ENCODE data around the gene ATP8B1. TPM values are rescaled to one million over a fixed set of nuclear protein-coding genes. Genes with fewer than 3 reads are reported as not detected.

Gene ATP8B1
- total RNA-seq, 1 donor from 2014 or later, result 13.1 TPM

- no peak for TF ChIP-seq CTCF (IDR thresholded peaks at IDR 0.05; ENCODE audit: insufficient read depth, low read length, poor library complexity, severe bottlenecking)
Observed at GRCh38 chr18:57793302-57793986, 9.7 kb downstream of the ATP8B1 start.

GRCh38 chr18:57792631-57793301 is 10.3 kb downstream of the ATP8B1 start:
- H3K4me3 ChIP-seq (ENCODE audit: low read depth, low read length), result no peak overlapping the region
- H3K36me3 ChIP-seq (ENCODE audit: control insufficient read depth, insufficient read depth, low read length), result no peaks in the 10 kb centered on the region
- H3K27me3 ChIP-seq (ENCODE audit: control insufficient read depth, insufficient read depth, low read length), result no peaks in the 10 kb centered on the region
- DNase-seq (ENCODE audit: low read depth), result no peak
- no peak for TF ChIP-seq CTCF (IDR thresholded peaks at IDR 0.05; ENCODE audit: insufficient read depth, low read length, poor library complexity, severe bottlenecking)

More at GRCh38 chr18:57793302-57793986, 9.7 kb downstream of the ATP8B1 start:
- Histone ChIP-seq H3K27me3 (ENCODE audit: control insufficient read depth, insufficient read depth, low read length) (no peaks in the 10 kb centered on the region), H3K4me3 (ENCODE audit: low read depth, low read length) (no peak overlapping the region), H3K36me3 (ENCODE audit: control insufficient read depth, insufficient read depth, low read length) (no peaks in the 10 kb centered on the region)
- no peak for DNase-seq (ENCODE audit: low read depth)

- no peak overlapping the region for H3K4me3 ChIP-seq (ENCODE audit: low read depth, low read length)
- no peak for DNase-seq (ENCODE audit: low read depth)
- no peak for TF ChIP-seq CTCF (IDR thresholded peaks at IDR 0.05; ENCODE audit: insufficient read depth, low read length, poor library complexity, severe bottlenecking)
- H3K27me3 ChIP-seq (ENCODE audit: control insufficient read depth, insufficient read depth, low read length), result no peaks in the 10 kb centered on the region
- no peaks in the 10 kb centered on the region for H3K36me3 ChIP-seq (ENCODE audit: control insufficient read depth, insufficient read depth, low read length)
Observed at GRCh38 chr18:57791911-57792310, 11.2 kb downstream of the ATP8B1 start.

GRCh38 chr18:57791192-57791591 is 11.9 kb downstream of the ATP8B1 start:
- no peaks in the 10 kb centered on the region for H3K27me3 ChIP-seq (ENCODE audit: control insufficient read depth, insufficient read depth, low read length)
- H3K36me3 ChIP-seq (ENCODE audit: control insufficient read depth, insufficient read depth, low read length), result no peaks in the 10 kb centered on the region
- no peak for DNase-seq (ENCODE audit: low read depth)
- TF ChIP-seq CTCF (IDR thresholded peaks at IDR 0.05; ENCODE audit: insufficient read depth, low read length, poor library complexity, severe bottlenecking), result no peak
- no peak overlapping the region for H3K4me3 ChIP-seq (ENCODE audit: low read depth, low read length)

- no peak for TF ChIP-seq CTCF (IDR thresholded peaks at IDR 0.05; ENCODE audit: insufficient read depth, low read length, poor library complexity, severe bottlenecking)
- H3K4me3 ChIP-seq (ENCODE audit: low read depth, low read length), result no peak overlapping the region
- no peaks in the 10 kb centered on the region for H3K27me3 ChIP-seq (ENCODE audit: control insufficient read depth, insufficient read depth, low read length)
- no peak for DNase-seq (ENCODE audit: low read depth)
- no peaks in the 10 kb centered on the region for H3K36me3 ChIP-seq (ENCODE audit: control insufficient read depth, insufficient read depth, low read length)
Observed at GRCh38 chr18:57790316-57790715, 12.8 kb downstream of the ATP8B1 start.

Measured in kidney epithelial cell (primary cell).